Stimulated activated CD8-positive, alpha-beta memory T cell treated with anti-CD3 and anti-CD28 coated beads, Interleukin-4, amount 100 ng/mL, for 48 hours (primary cell): Measurements from ENCODE around the gene FAM170A.

Experiments
- DNase-seq: peaks from one replicate; pipeline ENCODE4 v3.0.0-alpha.2; 2020

Gene FAM170A, protein sequence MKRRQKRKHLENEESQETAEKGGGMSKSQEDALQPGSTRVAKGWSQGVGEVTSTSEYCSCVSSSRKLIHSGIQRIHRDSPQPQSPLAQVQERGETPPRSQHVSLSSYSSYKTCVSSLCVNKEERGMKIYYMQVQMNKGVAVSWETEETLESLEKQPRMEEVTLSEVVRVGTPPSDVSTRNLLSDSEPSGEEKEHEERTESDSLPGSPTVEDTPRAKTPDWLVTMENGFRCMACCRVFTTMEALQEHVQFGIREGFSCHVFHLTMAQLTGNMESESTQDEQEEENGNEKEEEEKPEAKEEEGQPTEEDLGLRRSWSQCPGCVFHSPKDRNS

DNA sequence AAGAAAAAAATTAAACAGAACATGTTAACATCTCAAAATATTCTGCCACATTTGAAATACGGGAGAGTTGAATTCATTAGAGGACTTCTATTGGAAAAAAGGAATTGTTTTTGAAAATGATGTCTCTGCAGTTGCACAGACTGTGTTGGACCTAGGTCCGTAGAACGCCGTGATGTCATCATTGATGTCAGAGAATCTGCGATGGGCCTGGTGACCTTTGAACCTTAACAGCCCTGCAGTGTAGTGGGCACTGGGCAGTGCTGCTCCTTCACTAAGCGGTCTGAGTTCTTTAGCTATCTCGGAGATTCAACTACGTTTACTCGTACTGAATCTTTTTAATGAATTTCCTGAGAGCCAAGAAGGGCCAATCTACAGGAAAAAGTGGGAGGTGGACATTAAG is at the start of gene FAM170A:
Gene FAM170A, plus strand, starts transcription at position 220 of the 400 bp plus-strand sequence. CDS start 211 bp downstream, outside the sequence.
- DNase-seq: no peak

DNA sequence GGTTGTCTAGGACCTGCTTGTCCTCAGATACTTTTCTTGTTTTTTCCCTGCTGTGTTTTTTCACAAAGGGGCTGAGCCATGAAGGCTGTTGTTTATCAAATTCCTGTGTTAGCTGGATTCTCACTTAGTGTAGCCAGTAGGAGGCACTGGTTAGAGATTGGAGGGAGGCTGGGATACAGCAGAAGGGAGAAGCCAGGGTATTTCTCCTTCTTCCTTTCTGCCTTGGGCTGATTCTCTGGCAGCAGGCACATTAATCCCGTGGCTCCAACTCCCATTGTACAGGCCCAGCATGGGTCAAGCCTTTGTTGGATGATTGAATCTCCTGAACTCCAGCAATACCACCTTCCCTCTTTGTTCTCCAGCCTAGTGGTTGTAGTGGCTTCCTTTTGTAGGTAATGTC is 46.4 kb upstream of the FAM170A start:
- no peak for DNase-seq

DNA sequence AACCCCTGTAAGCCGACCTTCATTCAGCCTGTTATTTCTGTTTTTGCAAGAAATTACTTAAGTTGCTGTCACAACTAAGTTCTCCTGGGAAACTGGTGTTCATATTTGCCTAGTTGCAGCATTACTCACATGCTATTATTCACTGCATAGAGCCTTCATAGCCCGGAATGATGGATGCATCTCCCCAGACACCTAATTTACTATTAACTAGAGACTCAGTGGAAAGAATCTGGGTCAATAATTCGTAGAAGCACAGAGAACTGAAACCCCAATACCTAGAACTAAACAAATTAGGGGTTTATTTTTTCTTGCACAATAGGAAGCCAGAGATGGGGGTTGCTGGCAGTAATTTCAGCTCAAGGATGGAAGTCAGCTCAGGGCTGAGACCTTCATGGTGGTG is 45.7 kb upstream of the FAM170A start:
- no peak for DNase-seq

DNA sequence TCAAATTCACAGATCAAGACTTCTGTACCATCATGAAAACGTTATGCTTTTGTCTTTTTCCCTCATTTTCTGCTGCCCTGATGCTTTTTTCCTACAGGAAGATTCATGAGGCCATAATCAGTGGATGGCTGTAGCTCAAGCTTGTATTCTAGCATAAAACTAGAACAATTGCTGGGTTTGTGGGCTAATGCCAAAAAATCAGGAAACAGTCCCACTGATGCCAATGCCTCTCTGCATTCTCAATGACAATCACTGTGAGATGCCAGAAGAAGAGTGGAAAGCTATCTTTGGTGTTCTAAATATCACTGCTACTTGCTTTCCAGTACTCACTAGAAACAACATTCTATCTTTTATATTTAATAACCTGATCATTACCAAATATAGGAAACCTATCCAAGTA is 33.3 kb upstream of the FAM170A start:
- DNase-seq: no peak

DNA sequence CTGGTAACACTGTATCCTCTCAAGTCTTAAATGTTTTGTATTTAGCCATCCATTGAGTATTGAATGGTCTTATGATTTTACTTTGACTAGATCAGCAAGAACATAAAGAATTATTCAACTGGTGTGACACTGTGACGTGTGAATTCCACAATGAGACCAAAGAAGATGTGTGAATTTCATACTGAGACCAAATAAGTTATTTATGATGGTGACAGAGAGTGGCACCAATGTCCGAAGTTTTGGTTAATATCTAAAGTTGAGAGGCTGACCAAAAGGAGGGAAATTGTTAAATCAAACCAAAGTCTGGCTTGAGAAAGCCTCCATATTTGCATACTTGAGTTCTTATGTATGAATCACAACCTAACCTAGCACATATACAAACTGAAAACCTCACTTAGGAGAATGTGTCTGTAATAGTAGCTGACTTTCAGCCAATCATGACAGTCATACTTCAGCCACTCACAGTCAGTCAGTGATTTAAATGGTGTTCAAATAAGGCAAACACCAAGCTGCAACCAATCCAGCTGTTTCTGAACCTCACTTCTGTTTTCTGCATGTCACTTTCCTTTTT is 31.5 kb upstream of the FAM170A start:
- no peak for DNase-seq

DNA sequence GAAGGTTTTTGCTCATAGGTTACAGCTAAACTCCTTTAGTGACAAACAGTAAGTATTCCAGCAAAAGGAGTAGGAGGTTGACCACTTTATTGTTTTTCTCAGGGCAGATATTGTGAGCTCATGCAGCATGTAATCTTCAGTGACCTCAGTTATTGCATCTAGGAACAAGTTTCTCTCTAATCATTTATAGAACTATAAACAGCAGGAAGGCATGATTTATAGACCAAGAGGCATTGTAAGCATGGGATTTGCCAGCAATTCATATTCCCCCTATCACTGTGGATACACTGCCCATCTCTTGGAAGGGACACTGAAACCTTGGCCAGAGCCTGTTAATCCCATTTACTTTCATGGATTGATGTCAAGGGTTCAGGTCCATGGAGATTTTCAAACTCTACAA is 15.4 kb upstream of the FAM170A start:
- no peak for DNase-seq

DNA sequence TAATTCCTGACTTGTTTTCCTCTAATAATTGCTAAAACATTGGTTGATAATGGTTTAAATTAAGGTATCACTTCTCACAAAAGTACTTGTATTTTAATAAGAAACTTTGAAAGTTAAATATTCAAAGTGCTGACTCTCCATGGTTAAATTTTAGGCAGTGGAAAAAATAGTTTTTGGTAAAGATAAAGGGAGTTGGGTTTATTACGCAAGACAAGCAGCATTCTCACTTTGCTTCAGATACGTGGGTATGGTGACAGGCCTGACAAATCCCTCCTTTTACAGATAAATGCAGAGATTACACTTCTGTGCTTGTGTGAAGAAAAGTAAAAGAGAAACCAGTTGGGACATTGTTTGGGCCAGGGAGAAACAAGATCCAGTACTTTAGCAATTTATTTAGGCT is 14.5 kb upstream of the FAM170A start:
- no peak for DNase-seq

DNA sequence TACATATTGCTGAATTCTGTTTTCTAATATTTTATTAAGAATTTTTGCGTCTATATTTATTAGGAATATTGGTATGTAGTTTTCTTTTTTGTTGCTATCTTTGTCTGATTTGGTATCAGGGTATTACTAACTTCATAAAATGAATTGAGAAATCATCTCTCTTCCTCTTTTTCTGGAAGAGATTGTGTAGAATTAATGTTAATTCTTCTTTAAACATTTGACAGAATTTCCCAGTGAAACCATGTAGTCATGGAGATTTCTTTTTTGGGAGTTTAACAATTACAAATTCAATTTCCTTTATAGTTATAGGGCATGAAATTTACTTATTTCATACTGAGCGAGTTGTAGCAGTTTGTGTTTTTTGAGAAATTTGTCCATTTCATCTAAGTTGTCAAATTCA is 3.3 kb upstream of the FAM170A start:
- DNase-seq: no peak

DNA sequence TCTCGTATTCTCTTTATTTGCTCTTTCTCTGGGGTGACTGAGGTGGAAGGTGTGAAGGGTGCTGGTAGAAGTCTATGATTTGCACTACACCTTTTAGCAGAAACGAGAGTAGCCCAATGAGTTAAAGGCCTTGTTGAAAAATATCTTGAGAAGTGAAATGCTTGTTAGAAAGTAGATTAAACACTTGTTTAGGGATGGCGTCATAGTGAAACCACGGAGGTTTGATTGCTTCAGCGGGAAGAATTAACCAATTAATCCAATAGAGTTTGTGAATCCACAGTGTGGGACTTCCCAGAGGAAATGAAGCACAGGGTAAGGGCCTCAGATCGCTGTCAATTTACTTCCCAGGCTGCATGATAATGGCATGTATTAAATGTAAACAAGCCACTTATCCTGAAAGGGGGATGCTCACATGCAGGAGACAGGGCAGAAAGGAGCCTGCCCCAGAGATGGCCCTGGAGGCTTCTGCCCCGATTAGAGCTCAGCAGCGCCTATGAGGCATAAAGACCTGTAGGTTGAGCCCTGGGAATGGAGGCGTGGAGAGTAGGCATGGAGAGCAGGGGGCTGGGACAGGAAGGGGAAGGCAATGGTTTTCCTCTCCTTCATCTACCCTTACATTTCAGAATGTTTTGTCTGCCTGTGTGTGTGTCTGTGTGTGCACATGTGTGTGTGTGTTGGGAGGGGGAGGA is 1.5 kb downstream of the FAM170A start:
- no peak for DNase-seq

DNA sequence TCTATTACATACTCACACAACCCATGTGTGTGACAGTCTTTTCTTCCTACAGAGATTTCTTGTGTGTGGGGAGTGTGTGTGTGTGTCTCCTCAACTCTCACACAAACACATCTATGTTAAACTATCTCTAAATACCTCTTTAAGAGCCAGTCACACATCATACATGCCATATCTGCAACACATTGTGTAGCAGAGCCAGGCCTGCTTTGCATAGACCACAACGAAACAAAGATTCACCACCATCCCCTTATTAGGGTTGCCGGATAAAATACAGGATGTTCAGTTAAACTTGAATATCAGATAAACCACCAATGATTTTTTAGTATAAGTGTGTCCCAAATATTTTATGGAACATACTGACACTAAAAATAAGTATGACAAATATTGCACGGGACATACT is 2.3 kb downstream of the FAM170A start:
- DNase-seq: no peak

DNA sequence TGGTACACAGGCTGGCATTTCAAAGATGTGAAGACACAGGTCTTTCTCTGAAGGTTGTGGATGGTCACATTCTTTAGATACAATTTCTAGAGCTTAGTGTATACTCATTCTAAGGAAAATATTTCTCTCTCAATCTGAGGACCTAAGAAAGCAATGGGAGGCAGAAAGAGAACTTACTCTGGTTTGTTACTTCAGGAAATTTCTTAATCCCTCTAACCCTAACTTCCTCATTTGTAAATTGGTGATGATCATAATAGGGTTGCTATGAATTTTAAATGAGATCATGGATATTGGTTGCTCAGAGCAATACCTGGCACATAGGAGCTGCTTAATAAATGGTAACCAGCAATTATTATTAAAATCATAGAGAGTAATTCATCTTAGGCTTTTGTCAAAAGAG is 22.1 kb downstream of the FAM170A start:
- no peak for DNase-seq

DNA sequence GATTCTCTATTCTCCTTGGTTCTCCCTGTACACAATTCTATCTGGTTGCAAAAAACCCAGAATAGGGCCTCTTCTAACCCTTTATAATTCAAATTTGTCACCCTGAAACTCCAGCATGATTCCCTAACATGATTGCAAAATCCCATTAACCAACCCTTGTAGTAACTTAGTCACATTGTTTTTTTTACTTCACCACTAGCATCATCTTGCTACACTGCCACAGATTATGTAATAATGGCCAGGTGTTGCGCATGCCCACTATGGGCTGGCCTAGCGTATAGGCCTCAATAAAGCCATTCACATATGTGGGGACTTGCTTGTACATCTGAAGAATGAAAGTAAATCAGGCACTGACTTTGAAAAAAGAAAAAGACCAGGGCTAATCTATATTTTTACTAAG is 25.7 kb downstream of the FAM170A start:
- no peak for DNase-seq

DNA sequence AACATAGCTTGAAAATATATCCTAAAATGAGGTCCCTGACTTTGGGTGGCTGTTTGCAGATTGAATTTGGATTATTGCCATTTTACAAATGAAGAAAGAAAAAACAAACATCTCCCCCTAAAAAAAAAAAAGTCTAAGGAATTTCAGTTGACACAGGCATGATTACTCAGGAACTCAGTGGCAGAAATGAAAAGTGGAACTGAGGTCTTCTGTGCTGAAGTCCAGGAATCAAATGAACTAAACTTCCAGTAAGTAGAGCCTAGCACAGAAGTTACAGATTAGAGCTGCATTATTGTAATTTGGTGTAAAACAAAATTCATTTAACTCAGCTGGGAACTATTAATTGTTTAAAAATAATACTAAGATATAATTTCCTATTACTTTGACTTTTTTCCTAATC is 26.7 kb downstream of the FAM170A start:
- no peak for DNase-seq

DNA sequence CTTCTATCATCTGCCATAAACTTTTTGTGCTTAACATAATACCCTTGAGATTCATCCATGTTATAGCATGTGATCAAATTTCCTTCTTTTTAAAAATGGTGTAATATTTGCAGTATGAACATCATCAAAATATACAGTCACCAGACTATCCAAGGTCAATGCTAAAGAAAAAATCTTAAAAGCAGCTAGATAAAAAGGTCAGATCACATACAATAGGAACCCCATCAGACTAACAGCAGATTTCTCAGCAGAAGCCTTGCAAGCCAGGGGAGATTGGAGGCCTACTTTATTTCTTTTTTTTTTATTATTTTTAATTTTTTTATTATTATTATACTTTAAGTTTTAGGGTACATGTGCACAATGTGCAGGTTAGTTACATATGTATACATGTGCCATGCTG is 37.2 kb downstream of the FAM170A start:
- no peak for DNase-seq

DNA sequence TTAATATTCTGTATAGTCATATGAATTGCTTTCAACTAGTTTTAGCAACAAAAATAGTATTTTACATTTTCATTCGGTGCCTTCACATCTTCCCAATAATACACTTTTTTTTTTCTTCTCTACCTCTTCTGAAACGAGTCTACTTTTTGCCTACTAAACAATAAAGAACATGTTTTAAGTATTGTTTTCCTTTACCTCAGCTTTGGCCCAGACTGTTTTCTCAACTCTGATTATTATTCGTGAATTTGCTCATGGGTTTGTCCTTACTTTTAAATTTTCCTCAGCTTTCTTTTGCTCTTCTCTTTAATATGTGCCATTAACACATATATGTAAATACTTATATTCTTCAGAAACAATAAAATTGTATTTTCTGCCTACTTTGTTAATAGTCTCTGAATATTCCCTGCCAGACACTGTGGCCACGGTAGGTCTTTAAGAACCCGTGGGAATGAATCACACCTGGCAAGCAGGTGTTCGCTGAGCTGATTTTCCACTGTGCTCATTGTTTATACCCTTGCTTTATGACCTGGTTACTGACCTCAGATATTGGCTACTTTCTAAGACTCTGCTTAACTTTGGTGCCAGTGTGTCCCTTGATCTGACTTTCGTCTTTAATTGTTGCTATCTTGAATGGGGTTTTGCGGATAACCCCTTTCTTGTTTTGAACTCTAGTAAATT is 49.1 kb downstream of the FAM170A start:
- DNase-seq: no peak

DNA sequence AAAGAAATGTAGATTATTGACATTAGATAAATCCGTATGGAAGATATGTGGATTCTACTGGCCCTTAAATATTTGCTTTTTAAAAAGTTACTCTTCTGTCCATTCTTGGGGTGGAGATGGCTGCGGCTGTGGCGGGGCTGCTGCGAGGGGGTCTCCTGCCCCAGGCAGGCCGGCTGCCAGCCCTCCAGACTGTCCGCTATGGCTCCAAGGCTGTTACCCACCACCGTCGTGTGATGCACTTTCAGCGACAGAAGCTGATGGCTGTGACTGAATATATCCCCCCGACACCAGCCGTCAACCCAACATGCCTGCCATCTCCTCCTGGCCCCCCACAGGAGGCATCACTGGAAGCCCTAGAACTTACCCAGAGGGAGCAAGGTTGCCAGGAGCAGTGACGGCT is 50.7 kb downstream of the FAM170A start:
- DNase-seq: no peak

DNA sequence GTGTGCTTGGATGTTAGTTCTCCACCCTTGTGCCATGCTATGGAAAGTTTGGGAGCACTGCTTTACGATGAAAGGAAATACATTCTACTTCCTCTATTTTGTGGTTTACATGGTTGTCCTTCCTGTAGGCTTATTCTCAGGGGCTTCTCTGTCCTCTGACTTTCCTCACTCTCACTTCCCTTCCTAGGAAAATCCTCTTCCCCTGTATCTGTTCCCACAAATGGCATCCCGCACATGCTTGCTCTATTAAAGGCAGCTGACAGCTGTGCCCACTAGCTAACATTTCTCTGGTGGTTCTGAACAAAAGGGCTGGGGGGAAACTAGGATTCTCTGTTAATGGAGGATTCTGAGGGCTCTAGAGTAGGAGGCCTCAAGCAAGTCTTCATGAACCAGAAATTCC is 52.4 kb downstream of the FAM170A start:
- no peak for DNase-seq

DNA sequence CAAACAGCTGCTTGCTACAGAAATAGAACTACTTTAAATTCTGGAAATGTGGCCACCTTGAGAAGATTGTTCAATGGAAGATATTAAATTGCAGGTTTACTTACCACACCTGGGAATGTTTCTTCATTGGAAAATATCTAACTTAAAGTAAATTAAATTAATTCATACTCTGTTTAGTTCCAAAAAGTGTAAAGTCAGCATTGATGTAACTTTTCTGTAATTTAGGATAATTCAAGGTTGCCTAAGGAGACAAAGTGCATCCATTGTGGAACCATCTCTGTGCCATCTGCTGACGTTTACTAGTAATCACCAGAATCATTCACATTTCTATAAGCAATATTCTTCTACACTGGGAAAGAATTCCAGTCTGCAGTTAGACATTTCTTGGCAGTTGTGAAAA is 53.0 kb downstream of the FAM170A start:
- no peak for DNase-seq
